Measurements from ENCODE around the gene WDR33. TPM values are rescaled to one million over a fixed set of nuclear protein-coding genes. Genes with fewer than 3 reads are reported as not detected.

Gene WDR33
- total RNA-seq, 2 experiments from 2014 or later, result 59.8 to 61.5 TPM

- H3K9me3 ChIP-seq (ENCODE audit: control insufficient read depth in 1 of 2, insufficient read depth in 1 of 2, low read length in 2 of 2), result no peaks in the 10 kb centered on the region
- POLR2A ChIA-PET, result no interaction called here
- H3K27ac ChIP-seq (ENCODE audit: low read depth in 1 of 2, low read length in 2 of 2), result no peak overlapping the region
Measured at GRCh38 chr2:127697482-127698180, 113.3 kb downstream of the WDR33 start.

GRCh38 chr2:127695491-127696472, 115.2 kb downstream of the WDR33 start:
- H3K9me3 ChIP-seq (ENCODE audit: control insufficient read depth in 1 of 2, insufficient read depth in 1 of 2, low read length in 2 of 2), result peaks cover 2 to 9% of the 10 kb centered on the region in 2 experiments
- peaks cover 2% of the 10 kb centered on the region for H3K9me3 Mint-ChIP-seq
- H3K4me3 ChIP-seq (ENCODE audit: low read length), result no peak overlapping the region
- no peak overlapping the region for H3K4me3 Mint-ChIP-seq
- ATAC-seq (ENCODE audit: poor library complexity), result peak; percentile 55
- no peak overlapping the region for H3K27ac ChIP-seq (ENCODE audit: low read depth in 1 of 2, low read length in 2 of 2)
- ChIA-PET CTCF (interaction anchor here (1.2 kb wide), 1 partner anchor 104 kb away, joined by 6 read pairs; no protein-coding TSS in a partner anchor), POLR2A (no interaction called here)
- peak in 8 of 14 experiments; percentile 14 to 71 (median 59) for DNase-seq
- peaks cover 4% of the 10 kb centered on the region for H3K36me3 Mint-ChIP-seq (ENCODE audit: low read depth)
- no peak overlapping the region for H3K27ac Mint-ChIP-seq
- no peaks in the 10 kb centered on the region for H3K27me3 ChIP-seq (ENCODE audit: control insufficient read depth in 1 of 2, insufficient read depth in 2 of 2, low read length in 2 of 2)
- intact Hi-C loops (cut with DNase I, micrococcal nuclease), result no loop called here
- H3K4me1 ChIP-seq (ENCODE audit: insufficient read depth, low read length), result peaks cover 8% of the 10 kb centered on the region
- H3K36me3 ChIP-seq (ENCODE audit: insufficient read depth, low read length), result no peaks in the 10 kb centered on the region
- no peaks in the 10 kb centered on the region for H3K27me3 Mint-ChIP-seq
- no peak for TF ChIP-seq CTCF (IDR thresholded peaks at IDR 0.05)
- H3K4me1 Mint-ChIP-seq (ENCODE audit: low read depth), result peaks cover 8% of the 10 kb centered on the region

More at GRCh38 chr2:127697482-127698180, 113.3 kb downstream of the WDR33 start:
- no peak overlapping the region for H3K27ac Mint-ChIP-seq
- no peak for ATAC-seq (ENCODE audit: poor library complexity)
- TF ChIP-seq CTCF (IDR thresholded peaks at IDR 0.05), result no peak
- CTCF ChIA-PET, result no interaction called here
- no peaks in the 10 kb centered on the region for H3K27me3 ChIP-seq (ENCODE audit: control insufficient read depth in 1 of 2, insufficient read depth in 2 of 2, low read length in 2 of 2)
- no peak overlapping the region for H3K4me3 ChIP-seq (ENCODE audit: low read length)
- intact Hi-C loops (cut with DNase I, micrococcal nuclease), result no loop called here
- peak overlapping the region; percentile 7 for H3K4me3 Mint-ChIP-seq
- peaks cover 21% of the 10 kb centered on the region for H3K4me1 Mint-ChIP-seq (ENCODE audit: low read depth)
- no peak for DNase-seq
- H3K4me1 ChIP-seq (ENCODE audit: insufficient read depth, low read length), result peaks cover 18% of the 10 kb centered on the region
- peaks cover 14% of the 10 kb centered on the region for H3K36me3 Mint-ChIP-seq (ENCODE audit: low read depth)
- H3K27me3 Mint-ChIP-seq, result no peaks in the 10 kb centered on the region
- no peaks in the 10 kb centered on the region for H3K36me3 ChIP-seq (ENCODE audit: insufficient read depth, low read length)
- no peaks in the 10 kb centered on the region for H3K9me3 Mint-ChIP-seq

DNA sequence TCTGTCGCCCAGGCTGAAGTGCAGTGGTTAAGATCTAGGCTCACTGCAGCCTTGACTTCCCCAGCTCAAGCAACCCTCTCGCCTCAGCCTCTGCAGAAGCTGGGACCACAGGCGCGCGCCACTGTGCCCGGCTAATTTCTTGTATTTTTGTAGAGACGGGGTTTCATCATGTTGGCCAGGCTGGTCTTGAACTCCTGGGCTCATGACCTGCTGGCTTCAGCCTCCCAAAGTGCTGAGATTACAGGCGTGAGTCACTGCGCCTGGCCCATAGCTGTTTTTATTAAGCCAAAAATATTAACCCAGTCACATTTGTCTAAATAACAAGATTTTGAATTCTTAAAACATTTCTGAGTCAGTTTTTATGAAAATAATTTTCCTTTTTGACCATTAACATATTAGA, 116.0 kb downstream of the WDR33 start:
- no peak for TF ChIP-seq CTCF (IDR thresholded peaks at IDR 0.05)
- ChIA-PET POLR2A (no interaction called here), CTCF (no interaction called here)
- Histone ChIP-seq H3K4me3 (ENCODE audit: low read length) (no peak overlapping the region), H3K4me1 (ENCODE audit: insufficient read depth, low read length) (peaks cover 2% of the 10 kb centered on the region), H3K9me3 (ENCODE audit: control insufficient read depth in 1 of 2, insufficient read depth in 1 of 2, low read length in 2 of 2) (peaks cover 9 to 17% of the 10 kb centered on the region in 2 experiments), H3K27ac (ENCODE audit: low read depth in 1 of 2, low read length in 2 of 2) (no peak overlapping the region), H3K27me3 (ENCODE audit: control insufficient read depth in 1 of 2, insufficient read depth in 2 of 2, low read length in 2 of 2) (no peaks in the 10 kb centered on the region), H3K36me3 (ENCODE audit: insufficient read depth, low read length) (no peaks in the 10 kb centered on the region)
- no peak for DNase-seq
- intact Hi-C loops (cut with DNase I, micrococcal nuclease), result no loop called here
- Mint-ChIP-seq H3K9me3 (peaks cover 2% of the 10 kb centered on the region), H3K4me3 (no peak overlapping the region), H3K36me3 (ENCODE audit: low read depth) (peaks cover 4% of the 10 kb centered on the region), H3K4me1 (ENCODE audit: low read depth) (peaks cover under 1% of the 10 kb centered on the region), H3K27me3 (no peaks in the 10 kb centered on the region), H3K27ac (no peak overlapping the region)
- no peak for ATAC-seq (ENCODE audit: poor library complexity)
